ENCODE measurements around the gene SV2C. TPM values are rescaled to one million over a fixed set of nuclear protein-coding genes. Genes with fewer than 3 reads are reported as not detected.

SV2C gene
- total RNA-seq, 1 experiment from 2014 or later, result not detected

DNA sequence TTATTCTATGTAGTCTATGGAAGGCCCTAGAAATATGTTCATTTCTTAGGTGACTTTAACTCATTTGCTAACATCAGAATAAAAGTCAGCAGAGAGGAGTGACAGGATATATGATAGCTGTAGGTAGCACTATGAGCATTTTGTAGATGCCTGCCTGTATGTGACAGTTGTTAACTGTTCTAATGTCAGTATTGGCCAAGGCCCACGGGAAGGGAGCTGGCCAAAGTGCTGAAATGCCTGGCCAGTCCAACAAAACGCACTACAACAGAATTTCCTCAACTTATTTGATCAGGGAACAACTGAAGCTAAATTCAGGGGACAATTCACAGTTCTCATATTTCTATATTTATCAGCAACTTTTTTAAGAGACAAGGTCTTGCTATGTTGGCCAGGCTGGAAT lies 20.8 kb downstream of the SV2C start:
- DNase-seq (ENCODE audit: low read depth), result peak; percentile 24

DNA sequence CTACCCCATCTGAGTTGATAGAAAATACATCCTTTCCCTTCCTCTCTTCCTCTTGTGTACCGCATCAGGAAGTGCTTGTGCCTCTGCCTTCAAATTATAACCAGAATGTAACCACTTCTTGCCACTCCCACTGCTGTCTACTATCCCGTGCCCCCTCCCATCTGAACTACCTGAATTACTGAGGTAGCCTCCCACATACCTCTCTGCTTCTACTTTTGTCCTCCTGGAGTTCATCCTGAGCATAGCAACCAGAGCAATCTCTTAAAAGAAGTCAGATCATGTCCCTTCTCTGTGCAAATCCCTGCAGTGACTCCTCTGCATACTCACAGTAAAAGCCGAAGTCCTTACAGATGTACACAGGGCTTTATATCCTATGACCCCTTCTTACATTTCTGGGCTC lies 23.0 kb downstream of the SV2C start:
- DNase-seq (ENCODE audit: low read depth), result no peak

DNA sequence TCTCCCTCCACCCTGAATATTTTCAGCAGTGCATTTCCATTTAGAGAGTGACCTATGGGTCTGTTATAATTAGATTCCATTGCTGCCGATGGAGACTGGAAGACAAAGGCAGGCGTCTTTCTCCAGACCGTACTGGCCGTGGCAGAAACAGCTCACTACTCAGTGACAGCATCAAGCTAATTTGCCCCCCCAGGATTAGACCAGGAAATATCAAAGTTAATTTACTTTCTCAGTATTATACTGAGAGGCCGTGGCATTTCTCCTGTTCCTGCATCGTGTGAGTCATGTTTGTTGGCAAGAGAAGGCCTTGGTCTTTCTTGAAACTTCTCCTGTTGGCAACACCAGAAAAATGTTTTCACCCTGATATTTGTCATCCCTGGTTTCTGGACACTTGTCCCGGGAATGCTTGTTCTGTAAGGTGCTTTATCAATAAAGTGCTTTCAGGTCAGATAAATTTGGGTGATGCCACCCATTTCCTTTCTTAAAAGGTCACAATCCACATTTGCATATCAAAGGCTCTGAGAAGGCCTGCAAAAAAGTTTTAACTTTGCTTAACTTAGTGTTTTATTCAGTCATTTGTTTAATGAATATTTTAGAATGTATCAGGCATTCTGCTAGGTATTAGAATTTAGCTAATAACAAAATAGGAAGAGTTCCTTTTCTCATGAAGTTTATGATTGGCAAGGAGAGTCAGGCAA lies 28.4 kb downstream of the SV2C start:
- DNase-seq (ENCODE audit: low read depth), result peak; percentile 1

DNA sequence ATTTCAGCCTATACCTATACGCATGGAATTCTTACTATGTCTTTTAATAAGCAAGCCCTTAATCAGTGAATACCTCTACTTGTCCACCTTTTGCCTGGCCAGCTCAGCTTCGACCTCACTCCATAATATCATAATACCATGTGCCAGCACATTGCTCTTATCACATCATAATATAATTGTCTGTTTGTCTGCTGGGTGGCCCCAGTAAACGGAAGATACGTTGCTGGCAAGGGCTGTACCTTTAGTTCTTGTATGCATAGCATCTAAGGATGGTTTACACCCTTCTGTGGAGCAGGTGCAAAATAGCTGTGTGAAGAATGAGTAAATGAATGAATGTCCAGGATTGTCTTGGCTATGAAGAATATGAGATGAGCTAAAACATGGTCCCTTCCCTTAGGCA lies 29.9 kb downstream of the SV2C start:
- no peak for DNase-seq (ENCODE audit: low read depth)

DNA sequence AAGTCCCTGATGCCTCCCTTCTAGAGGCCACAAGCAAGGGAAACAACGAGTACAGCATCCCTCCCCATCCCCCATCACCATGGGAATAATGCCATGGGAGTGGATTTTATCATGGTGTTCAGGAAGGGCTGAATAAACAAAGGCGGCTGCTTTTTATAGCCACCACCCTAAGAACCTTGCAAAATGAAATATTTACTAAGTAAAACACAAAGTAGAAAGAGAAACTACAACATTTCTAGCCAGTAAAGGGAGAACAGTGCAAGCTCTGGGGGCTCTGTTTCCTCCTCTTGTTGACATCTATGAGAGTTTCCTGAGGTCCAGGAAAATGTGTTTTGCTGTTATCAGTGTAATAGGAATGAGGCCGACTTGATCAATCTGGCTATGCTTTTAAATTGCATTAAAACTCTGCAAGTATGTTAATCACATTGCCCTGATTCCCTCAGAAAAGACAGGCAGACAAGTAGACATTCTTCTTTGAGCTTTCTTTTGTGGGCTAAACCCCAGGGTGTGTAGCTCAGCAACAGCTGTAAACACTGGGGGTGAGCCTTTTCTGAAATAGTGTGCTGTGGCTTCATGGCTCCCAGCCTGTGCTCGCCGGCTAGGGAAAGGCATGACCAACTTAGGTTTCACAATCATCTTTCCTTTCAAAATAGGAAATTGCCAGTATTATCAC lies 31.1 kb downstream of the SV2C start:
- no peak for DNase-seq (ENCODE audit: low read depth)

DNA sequence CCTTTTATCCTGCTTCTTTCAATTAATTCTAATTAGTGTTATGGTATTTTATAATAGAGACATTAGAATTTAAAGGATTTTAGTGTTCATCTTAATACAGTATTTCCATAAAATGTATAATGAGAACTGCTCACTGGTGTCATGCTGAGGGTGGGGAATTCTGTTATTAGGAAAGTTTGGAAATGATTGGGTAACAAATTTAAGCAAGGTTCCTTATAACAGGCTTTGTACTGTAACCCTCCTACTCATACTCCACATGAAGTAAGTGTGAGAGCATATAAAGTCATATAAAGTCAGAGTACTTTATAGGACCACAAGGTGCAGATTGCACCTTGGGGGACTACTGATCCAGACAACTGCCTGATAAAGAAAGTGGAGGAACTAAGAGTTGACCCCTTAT lies 42.2 kb downstream of the SV2C start:
- no peak for DNase-seq (ENCODE audit: low read depth)

DNA sequence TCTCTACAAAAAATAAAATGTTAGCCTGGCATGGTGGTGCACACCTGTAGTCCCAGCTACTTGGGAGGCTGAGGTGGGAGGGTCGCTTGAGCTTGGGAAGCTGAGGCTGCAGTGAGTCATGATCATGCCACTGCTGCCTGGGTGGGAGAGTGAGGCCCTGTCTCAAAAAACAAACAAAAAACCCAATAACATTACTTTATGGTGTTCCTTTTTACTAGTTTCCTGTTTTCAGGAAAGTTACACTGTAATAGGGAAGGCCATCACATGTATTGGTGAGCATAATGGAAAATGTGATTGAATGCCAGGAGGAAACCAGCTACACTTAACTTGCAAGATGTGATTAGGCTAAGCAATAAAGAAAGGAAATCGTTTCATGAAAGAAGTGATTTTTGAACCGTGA lies 42.7 kb downstream of the SV2C start:
- DNase-seq (ENCODE audit: low read depth), result no peak

DNA sequence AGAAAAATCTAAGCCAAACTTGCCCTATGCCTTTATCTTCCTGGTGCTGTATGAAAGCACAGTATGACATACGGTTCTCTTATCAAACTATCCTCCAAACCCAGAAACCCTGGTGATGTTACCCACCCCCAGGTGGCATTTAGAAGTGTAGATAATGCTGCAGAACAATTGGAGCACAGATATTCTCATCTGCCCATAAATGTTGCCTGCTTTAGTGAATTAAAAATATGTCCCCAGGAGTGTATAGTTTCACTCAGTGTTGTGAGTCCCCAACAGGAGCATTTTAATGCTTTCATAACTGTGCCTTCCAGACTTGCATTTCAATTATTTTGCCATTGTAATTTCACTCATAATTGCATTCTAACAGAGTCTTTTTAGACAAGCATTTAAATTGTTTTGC lies 50.8 kb downstream of the SV2C start:
- no peak for DNase-seq (ENCODE audit: low read depth)

DNA sequence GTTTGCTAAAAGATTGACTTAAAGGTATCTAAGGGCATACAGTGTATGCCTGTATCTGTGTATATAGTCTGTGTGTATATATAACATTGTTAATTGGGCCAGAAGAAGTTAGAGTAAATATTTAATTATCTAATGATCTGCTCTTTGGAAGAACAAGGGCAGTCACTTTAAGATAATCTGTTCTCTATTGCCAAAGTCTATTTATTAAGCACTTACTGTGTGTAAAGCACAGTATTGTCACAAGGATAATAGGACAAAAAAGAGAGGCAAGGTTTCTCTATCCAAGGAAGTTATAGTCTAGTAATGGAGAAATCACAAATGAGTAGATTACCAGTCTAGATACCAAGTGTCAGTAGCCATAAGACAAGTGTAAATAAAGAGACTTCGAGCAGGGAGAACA lies 51.5 kb downstream of the SV2C start:
- no peak for DNase-seq (ENCODE audit: low read depth)

DNA sequence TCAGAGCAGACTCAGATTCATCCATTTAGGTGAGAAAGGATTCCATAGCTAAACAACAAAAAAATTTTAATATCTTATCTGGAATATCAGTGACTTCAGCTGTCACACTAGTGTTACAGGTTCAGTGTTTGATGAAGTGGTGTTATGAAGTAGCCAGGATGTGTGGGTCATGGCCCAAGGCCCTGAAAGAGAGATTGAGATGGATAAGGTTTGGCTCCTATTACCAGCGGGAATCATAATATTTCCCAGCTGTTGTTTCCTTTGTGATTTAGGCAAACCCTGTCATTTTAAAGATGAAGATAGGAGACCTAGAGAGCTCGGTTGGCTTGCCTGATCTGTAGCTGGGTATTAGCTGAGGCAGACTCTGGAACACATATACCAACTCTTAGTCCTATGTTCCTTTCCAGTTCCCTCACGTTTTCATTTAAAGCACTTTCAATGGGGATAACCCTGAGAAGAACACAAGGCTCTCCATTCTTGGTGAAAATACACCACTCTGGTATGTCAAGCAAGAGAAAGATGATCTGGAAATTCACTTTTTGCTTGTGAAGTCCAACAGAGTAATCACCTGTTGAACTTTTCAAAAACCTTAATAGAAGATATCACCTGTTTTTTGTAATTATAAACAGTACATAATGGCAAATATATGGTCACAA lies 54.8 kb downstream of the SV2C start:
- DNase-seq (ENCODE audit: low read depth), result no peak

DNA sequence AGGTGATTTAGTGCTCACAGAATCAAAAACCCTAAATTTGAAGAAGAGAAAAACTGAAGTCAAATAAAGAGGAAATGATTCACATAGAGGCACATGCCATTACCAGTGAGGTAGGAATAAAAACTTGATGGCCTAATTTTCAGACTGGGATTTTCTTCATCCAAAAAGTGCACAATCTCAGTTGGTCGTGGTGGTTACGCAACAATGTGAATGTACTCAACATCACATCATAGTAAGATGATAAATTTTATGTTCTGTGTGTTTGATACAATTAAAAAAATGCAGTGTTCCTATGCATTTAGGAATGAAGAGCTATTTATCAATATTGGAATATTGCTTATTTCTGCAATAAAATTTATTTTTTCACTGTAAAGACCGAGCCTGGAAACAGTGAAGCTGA lies 60.7 kb downstream of the SV2C start:
- no peak for DNase-seq (ENCODE audit: low read depth)

DNA sequence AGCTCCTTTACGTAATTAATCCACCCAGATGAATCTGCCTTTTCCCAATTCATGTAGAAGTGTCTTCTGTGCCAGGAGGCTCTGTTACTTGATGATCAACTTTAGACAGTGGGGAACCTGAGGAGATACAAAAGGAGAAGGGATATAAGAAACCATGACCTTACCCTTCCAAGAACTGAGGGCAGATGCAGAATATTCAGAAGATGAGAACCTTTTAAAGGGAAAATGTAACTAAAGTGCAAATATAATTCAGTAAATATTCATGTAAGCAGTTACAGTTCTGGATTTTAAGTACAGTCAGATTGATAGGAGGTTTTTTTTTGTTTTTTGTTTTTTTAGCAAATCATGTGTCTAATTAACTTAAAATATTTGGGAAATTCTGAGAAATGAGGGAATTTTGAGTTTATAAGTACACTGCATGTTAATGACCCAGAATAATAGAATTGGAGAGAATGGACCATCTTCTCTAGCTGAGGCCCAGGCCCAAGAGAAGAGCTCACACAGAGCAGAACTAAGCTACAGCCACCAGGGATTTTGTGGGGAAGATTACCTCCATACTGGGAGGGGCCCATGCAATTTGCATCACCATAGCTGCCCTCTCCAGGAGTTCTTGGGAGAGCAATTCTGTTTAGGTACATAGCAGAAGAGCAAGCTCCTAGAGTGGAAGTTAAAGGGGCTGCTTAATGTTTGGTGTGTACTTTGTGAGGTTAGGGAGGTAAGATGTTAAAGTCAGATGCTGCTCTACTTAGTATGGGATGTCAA lies 61.5 kb downstream of the SV2C start:
- DNase-seq (ENCODE audit: low read depth), result no peak

DNA sequence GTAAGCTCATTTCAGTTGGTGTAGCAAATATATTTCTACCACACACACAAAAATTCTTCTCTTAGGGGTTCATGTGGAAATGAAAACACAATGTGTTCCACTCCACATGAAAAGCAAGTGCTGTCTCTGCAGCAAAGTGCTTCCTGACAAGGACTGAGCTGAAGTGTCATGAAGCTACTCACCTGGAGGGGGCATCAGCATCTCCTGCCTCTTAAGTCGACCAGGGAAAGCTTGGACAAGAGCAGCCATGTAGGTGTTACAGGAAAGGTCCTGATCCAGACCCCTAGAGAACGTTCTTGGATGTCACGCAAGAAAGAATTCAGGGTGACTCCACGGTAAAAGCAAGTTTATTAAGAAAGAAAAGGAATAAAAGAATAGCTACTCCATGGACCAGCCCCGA lies 62.8 kb downstream of the SV2C start:
- peak; percentile 2 for DNase-seq (ENCODE audit: low read depth)

DNA sequence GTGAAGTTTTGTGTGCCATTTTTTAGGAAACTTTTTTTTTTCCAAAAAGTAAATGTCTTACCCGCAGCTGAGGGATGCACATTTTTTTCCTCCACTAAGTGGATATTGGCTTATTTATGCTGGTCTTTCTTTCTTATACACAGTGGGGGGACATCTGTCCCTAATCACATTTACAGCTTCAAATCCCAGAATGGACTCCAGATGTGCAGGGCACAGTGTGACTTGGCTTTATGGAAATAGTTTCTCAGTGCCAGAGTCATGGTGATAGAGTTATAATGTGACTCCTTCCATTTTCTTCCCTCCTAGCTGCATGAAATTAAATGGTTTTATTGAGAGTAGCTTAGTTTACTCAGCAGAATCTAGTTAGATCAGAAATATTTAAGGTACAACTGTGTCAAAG lies 66.5 kb downstream of the SV2C start:
- no peak for DNase-seq (ENCODE audit: low read depth)

DNA sequence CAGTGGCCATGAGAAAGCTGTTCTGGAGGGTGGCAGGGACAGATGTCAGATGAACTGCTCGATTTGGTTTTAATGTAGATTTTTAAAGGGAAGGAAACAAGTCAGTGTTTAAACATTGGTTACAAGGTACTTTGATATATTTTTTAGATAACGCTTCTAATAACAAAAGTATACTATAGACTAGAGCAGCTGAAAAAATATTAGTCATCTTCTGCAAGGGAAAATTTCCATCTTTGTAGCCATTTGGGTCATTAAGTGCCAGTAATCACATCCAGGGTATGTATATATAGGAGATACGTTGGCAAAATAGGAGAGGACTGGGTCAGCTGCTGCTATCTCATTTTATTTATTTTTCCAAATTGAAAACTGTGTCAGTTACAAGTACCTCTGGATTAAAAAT lies 69.0 kb downstream of the SV2C start:
- no peak for DNase-seq (ENCODE audit: low read depth)

DNA sequence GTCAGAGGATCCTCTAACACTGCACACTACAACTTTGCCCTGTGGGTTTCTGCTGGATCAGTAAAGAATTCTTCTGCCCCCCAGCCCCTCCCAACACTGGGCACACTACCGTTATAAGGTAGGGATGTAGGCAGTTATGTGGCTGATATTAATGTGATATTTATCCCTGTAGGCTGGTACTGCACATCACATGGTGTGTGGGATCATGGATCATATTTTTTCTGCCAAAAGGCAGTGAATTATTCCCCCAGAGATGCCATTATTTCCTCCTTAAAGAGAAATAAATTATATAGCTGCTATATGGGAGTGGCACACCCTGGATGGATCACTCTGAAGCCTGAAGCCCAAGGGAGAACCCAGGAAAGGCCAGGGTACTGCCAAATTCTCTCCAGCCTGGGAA lies 69.5 kb downstream of the SV2C start:
- DNase-seq (ENCODE audit: low read depth), result no peak

DNA sequence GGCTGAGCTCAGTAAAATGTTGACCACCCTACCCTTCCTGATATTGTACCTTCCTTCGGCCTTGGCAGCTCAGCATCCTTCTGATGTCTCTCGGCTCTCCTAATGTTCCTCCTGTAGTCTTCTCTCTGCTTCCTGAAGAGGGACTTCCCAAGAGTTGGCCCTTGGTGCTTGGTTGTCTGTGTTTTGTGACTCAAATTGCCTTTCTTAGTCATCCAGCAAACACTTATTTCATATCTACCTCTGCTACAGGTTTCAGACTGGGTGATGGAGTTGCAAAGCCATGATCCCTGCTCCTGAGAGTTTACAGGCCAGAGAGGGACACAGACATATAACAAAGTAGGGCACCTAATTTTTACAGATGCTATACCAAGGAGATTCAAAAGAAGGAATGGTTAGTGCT lies 70.1 kb downstream of the SV2C start:
- no peak for DNase-seq (ENCODE audit: low read depth)

DNA sequence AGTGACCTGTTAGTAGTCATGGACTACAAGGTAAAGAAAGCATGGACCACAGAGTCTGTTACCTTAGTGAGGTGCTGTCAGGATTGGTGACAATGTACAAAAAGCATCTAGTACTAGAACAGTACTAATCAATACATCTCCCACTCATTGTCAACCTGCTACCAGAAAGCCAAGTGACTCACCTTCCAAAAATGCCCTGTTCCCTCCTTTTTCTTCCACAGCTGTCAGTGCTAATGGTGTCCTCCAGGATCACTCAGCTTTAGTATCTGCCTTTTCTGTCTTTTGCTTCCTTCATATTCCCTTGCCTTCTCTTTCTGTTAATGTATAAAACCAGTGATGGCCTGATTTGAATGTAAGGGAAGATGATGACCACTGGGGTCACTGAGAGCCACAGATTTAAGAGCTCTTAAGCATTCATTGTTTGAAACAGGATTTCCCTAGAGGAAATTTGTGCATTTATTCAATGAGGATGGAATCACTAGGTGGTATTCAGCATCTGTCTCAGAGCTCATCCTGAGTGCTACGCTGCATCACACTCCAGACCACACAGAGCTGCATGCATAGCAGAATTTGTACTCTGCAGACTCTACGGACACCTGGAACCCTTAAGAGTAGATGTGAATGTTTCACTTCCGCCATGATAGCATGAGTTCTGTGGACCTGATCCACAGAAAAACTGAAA lies 71.0 kb downstream of the SV2C start:
- DNase-seq (ENCODE audit: low read depth), result no peak

DNA sequence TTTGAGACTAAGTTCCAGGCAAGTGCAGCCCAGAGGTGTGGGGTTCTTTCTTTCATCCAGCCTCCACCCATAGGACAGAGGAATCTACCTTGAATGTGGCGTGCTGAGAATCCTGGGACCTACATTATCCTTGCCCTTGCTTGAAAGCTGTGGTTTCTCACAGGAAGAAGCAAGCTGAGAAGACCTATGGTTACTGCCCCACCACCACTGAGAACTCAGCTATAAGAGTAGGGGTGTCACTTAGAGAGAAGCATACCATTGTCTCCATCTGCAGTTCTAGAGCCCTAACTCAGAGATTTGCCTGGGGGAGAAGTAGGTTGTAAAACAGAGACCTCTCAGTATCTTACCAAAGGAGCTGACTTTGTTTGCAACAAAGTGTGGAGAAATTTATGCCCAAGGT lies 72.4 kb downstream of the SV2C start:
- no peak for DNase-seq (ENCODE audit: low read depth)

DNA sequence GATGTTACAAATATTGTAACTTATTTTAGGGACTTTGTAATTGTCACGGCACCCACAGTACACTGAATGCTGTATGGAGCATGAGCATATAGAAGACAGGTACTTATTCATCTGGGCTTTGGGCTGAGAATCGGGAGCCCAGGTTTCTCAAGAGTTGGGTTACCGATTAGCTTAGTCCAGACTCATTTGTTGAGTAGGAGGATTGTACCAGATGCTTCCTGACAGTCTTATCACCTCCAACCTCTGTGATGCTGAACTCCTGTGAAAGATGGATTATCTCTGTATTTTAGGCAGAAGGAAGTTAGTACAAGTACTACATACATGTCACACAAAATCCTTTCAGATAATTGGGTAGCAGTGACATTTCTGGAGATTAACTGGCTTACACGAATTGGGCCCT lies 79.2 kb downstream of the SV2C start:
- DNase-seq (ENCODE audit: low read depth), result no peak

DNA sequence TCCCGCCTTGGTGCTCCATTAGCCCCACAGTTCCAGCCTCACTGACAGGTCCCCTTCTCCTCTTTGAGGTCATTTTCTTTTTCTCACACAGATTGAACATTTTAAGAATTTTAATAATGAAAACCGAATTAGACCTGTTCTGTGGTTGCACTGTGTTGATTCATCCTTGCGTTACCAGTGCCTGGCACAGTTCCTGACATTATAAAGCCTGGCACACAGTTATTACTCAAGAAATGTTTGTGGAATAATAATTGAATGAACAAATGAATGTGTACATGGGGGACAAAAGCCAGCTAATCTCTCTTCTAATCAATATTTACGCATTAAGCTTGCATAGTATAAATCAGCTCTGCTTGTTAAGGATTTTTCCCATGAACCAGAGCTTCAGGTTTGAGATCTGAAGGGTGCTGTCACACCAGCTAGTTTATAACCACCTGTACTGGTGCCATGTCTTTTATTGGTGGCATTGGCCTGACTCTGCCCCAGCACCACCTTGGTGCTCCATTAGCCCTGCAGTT lies 80.0 kb downstream of the SV2C start:
- DNase-seq (ENCODE audit: low read depth), result no peak

DNA sequence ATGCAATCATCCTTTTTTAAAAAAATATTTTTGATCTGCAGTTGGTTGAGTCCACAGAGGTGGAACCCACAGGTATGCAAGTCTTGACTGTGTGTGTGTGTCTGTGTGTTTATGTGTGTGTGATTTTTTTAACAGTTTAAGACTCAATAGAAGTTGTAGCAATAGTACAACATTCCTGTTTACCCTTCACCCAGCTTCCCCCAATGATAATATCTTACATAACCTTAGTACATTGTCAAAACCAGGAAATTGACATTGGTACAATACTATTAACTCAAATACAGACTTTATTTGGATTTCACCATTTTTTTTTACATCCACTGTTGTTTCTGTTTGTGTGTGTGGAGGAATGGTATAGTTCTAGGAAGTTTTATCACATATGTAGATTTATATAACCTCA lies 81.8 kb downstream of the SV2C start:
- no peak for DNase-seq (ENCODE audit: low read depth)
